Lung (tissue), 12 donors: ENCODE results near the gene CDH1. TPM values are rescaled to one million over a fixed set of nuclear protein-coding genes. Genes with fewer than 3 reads are reported as not detected.

Source experiments
- ATAC-seq: fragments of 200-7000 bp; cut with Tn5 transposase; one replicate; pipeline ENCODE4 v1.9.1; 2020; ENCODE audit warnings: moderate number of reproducible peaks; ENCODE audit not compliant: insufficient read depth, low FRiP score
- DNase-seq, 3 donors: peaks; one replicate each; pipeline ENCODE4 v3.0.0-alpha.2; 2013 to 2017
- H3K27ac ChIP-seq, 2 donors: one replicate each; pipeline ENCODE4 v1.5.1; 2013; ENCODE audit warnings: mild to moderate bottlenecking in 2 of 2, moderate library complexity in 2 of 2, control low read depth in 1 of 2, inconsistent platforms in 1 of 2, low read depth in 1 of 2, low read length in 1 of 2
- H3K27me3 ChIP-seq, 3 donors: one replicate each; pipeline ENCODE4 v1.5.1; 2013; ENCODE audit warnings: low read length in 2 of 3; ENCODE audit not compliant: control insufficient read depth in 3 of 3, insufficient read depth in 3 of 3
- H3K36me3 ChIP-seq, 4 donors: one replicate each; pipeline ENCODE4 v1.5.1; 2013; ENCODE audit warnings: low read length in 4 of 4, mild to moderate bottlenecking in 1 of 4, moderate library complexity in 1 of 4; ENCODE audit not compliant: control insufficient read depth in 4 of 4, insufficient read depth in 4 of 4
- H3K4me1 ChIP-seq, 5 donors: one replicate each; pipeline ENCODE4 v1.5.1; 2013; ENCODE audit warnings: low read length in 5 of 5, mild to moderate bottlenecking in 2 of 5, moderate library complexity in 1 of 5; ENCODE audit not compliant: control insufficient read depth in 5 of 5, insufficient read depth in 5 of 5
- H3K4me3 ChIP-seq: one replicate; pipeline ENCODE4 v1.5.1; 2013; ENCODE audit warnings: mild to moderate bottlenecking, control low read depth, moderate library complexity
- H3K9ac ChIP-seq, 2 donors: one replicate each; pipeline ENCODE4 v1.5.1; 2013; ENCODE audit warnings: low read length in 2 of 2, control low read depth in 1 of 2; ENCODE audit not compliant: insufficient read depth in 1 of 2
- H3K9me3 ChIP-seq, 4 donors: one replicate each; pipeline ENCODE4 v1.5.1; 2013; ENCODE audit warnings: low read length in 3 of 4, mild to moderate bottlenecking in 1 of 4, moderate library complexity in 1 of 4; ENCODE audit not compliant: control insufficient read depth in 4 of 4, insufficient read depth in 3 of 4
- CTCF ChIP-seq: IDR thresholded peaks from 2 replicates; pipeline ENCODE4 v1.5.1; 2012; ENCODE audit warnings: mild to moderate bottlenecking; ENCODE audit errors: control extremely low read depth, extremely low read depth
- WGBS, 2 donors: extraction: QIAGEN DNeasy Blood & Tissue Kit; methylation state at CpG; one replicate each; pipeline ENCODE4 v1.1.7; 2013; 5-methylcytosine and 5-hydroxymethylcytosine counted together
- polyA plus RNA-seq, 2 donors: library from polyadenylated mRNA; stranded (reverse); fragments of 200-250 nt; gene quantifications; one replicate each; pipeline ENCODE4 v1.2.1, GENCODE V29; 2013
- total RNA-seq, 2 donors: library from RNA; depleted of rRNA in 1 of 2; stranded (reverse); fragments of >200 nt in 1 of 2; gene quantifications; one replicate each; pipeline ENCODE4 v1.2.1, GENCODE V29; 2014 to 2021
- donor health status: control.
- donor health status: control.
- donor health status: Bipolar disorder and iron deficiency.
- donor health status: healthy.
- donor health status: DM: yes; HTN: yes; CAD: no.

Gene CDH1
- total and polyA plus RNA-seq, 4 donors, result 33.2 to 227 (median 95.2) TPM

- no peak overlapping the region for H3K9ac ChIP-seq
- peaks cover 0 to 2% (median 0%) of the 10 kb centered on the region in 4 donors for H3K36me3 ChIP-seq
- H3K4me1 ChIP-seq, result no peaks in the 10 kb centered on the region
- H3K9me3 ChIP-seq, result peaks cover 0 to 2% (median 0%) of the 10 kb centered on the region in 4 donors
- ATAC-seq, result no peak
- no peak overlapping the region for H3K4me3 ChIP-seq
- no peaks in the 10 kb centered on the region for H3K27me3 ChIP-seq
- no peak for TF ChIP-seq CTCF
- H3K27ac ChIP-seq, result no peak overlapping the region
- 89% methylated on average over 6 of the region's 6 CpGs for WGBS, 2 donors
- DNase-seq, result no peak
Measured at GRCh38 chr16:68826652-68827051, 89.6 kb downstream of the CDH1 start.

- no peak for DNase-seq
- Histone ChIP-seq H3K36me3 (peaks cover 0 to 3% (median 0%) of the 10 kb centered on the region in 4 donors), H3K9me3 (no peaks in the 10 kb centered on the region), H3K4me3 (no peak overlapping the region), H3K4me1 (no peaks in the 10 kb centered on the region), H3K27ac (no peak overlapping the region), H3K27me3 (no peaks in the 10 kb centered on the region), H3K9ac (no peak overlapping the region)
- ATAC-seq, result no peak
- 88 to 91% methylated on average over 14 of the region's 14 CpGs for WGBS, 2 donors
- TF ChIP-seq CTCF, result no peak
Measured at GRCh38 chr16:68833251-68833650, 96.2 kb downstream of the CDH1 start.

- no peak for DNase-seq
- ATAC-seq, result no peak
Measured at GRCh38 chr16:68834550-68834949, 97.5 kb downstream of the CDH1 start.

More at GRCh38 chr16:68834550-68834949, 97.5 kb downstream of the CDH1 start:
- Histone ChIP-seq H3K9ac (no peak overlapping the region), H3K4me1 (no peaks in the 10 kb centered on the region), H3K9me3 (no peaks in the 10 kb centered on the region), H3K27ac (no peak overlapping the region), H3K36me3 (peaks cover 0 to 3% (median 0%) of the 10 kb centered on the region in 4 donors), H3K4me3 (no peak overlapping the region), H3K27me3 (no peaks in the 10 kb centered on the region)
- no peak for TF ChIP-seq CTCF
- 72 to 79% methylated on average over 1 of the region's 1 CpG for WGBS, 2 donors
